GM12878 (cell line): ENCODE measurements around the gene ZNF532. TPM values are rescaled to one million over a fixed set of nuclear protein-coding genes. Genes with fewer than 3 reads are reported as not detected.

ENCODE experiments used
- ATAC-seq: fragments of 200-7000 bp; cut with Tn5 transposase; 3 replicates; pipeline ENCODE4 v1.9.1; 2020; ENCODE audit warnings: mild to moderate bottlenecking, moderate library complexity
- BruUV-seq: library from RNA; stranded (reverse); fragments of 400-500 nt; replicated peaks from 2 replicates; lab custom pipeline; 2021; lab: Mats Ljungman, UMichigan
- CTCF ChIA-PET: fragments of 300-600 bp; sonication (Branson Sonifier 250); formaldehyde crosslinking; extraction: SDS; loops from one replicate; lab custom pipeline; 2021; ENCODE audit warnings: inconsistent platforms; lab: Yijun Ruan, JAX
- POLR2A ChIA-PET: fragments of 350-600 bp; formaldehyde crosslinking; extraction: SDS; loops from one replicate; lab custom pipeline; 2021; ENCODE audit warnings: inconsistent platforms; lab: Charles Lee
- RAD21 ChIA-PET: fragments of 300-600 bp; sonication (Branson Sonifier 250); formaldehyde crosslinking; loops from one replicate; lab custom pipeline; 2023; ENCODE audit warnings: antibody characterized with exemption; ENCODE audit not compliant: unreplicated experiment; lab: Charles Lee
- SMC1A ChIA-PET: fragments of 300-600 bp; sonication (Branson Sonifier 250); formaldehyde crosslinking; loops from one replicate; lab custom pipeline; 2023; ENCODE audit not compliant: unreplicated experiment, uncharacterized antibody; lab: Charles Lee
- DNase-seq: peaks from one replicate; pipeline ENCODE4 v3.0.0-alpha.2; 2011; ENCODE audit warnings: low read depth, low spot score
- FAIRE-seq: peaks from 3 replicates; lab custom pipeline; 2011; peaks lifted over from hg19 to GRCh38; lab: Jason Lieb, UNC
- H2AFZ ChIP-seq: 2 replicates; pipeline ENCODE4 v1.6.0; 2011; ENCODE audit warnings: low read depth, low read length, control low read depth; ENCODE audit not compliant: control insufficient read depth
- H3K27ac ChIP-seq: 2 replicates; pipeline ENCODE4 v1.5.1; 2011; ENCODE audit warnings: control low read depth; ENCODE audit not compliant: control insufficient read depth, insufficient read depth
- H3K27me3 ChIP-seq, 2 experiments: replicated peaks in 1 of 2; 2 replicates each; pipeline versions ENCODE4 v1.6.0 to v1.6.1; 2011; ENCODE audit warnings: low read length in 1 of 2; ENCODE audit not compliant: control insufficient read depth in 2 of 2, insufficient read depth in 2 of 2
- H3K36me3 ChIP-seq, 2 experiments: 2 replicates each; pipeline ENCODE4 v1.5.1; 2011; ENCODE audit warnings: low read length in 1 of 2; ENCODE audit not compliant: control insufficient read depth in 2 of 2, insufficient read depth in 2 of 2
- H3K4me1 ChIP-seq: 2 replicates; pipeline ENCODE4 v1.6.1; 2011; ENCODE audit warnings: mild to moderate bottlenecking, low read length, moderate library complexity, mixed read lengths; ENCODE audit not compliant: control insufficient read depth, insufficient read depth
- H3K4me2 ChIP-seq: 2 replicates; pipeline ENCODE4 v1.6.0; 2011; ENCODE audit warnings: control low read depth; ENCODE audit not compliant: control insufficient read depth, insufficient read depth
- H3K4me3 ChIP-seq: fragments of 200-600 bp; sonication (generic); 2 replicates; pipeline ENCODE4 v1.5.1; 2016
- H3K79me2 ChIP-seq: 2 replicates; pipeline ENCODE4 v1.6.0; 2011; ENCODE audit warnings: low read length; ENCODE audit not compliant: control insufficient read depth, insufficient read depth
- H3K9ac ChIP-seq: 2 replicates; pipeline ENCODE4 v1.8.0; 2011; ENCODE audit warnings: low read length, control low read depth, mixed read lengths; ENCODE audit not compliant: control insufficient read depth, insufficient read depth
- H3K9me3 ChIP-seq: replicated peaks from 3 replicates; pipeline ENCODE4 v1.5.1; 2011; ENCODE audit warnings: mild to moderate bottlenecking, low read length; ENCODE audit not compliant: control insufficient read depth, insufficient read depth
- H4K20me1 ChIP-seq: 2 replicates; pipeline ENCODE4 v1.6.0; 2011; ENCODE audit not compliant: control insufficient read depth, insufficient read depth
- BACH1 ChIP-seq: fragments of 450-650 bp; IDR thresholded peaks from 2 replicates; pipeline ENCODE4 v1.6.1; 2017; ENCODE audit warnings: mild to moderate bottlenecking, borderline replicate concordance
- CBFB ChIP-seq: IDR thresholded peaks from 2 replicates; pipeline ENCODE4 v1.6.1; 2016; ENCODE audit warnings: antibody characterized with exemption, low read depth
- CBX3 ChIP-seq: fragments of 200-600 bp; sonication (generic); IDR thresholded peaks from 2 replicates; pipeline ENCODE4 v1.6.1; 2016; ENCODE audit warnings: low read depth, borderline replicate concordance
- CHD2 ChIP-seq: IDR thresholded peaks from 2 replicates; pipeline ENCODE4 v1.6.1; 2011; ENCODE audit warnings: low read depth, low read length, improper control_type of control experiment, borderline replicate concordance
- CREB1 ChIP-seq: IDR thresholded peaks from 2 replicates; pipeline ENCODE4 v1.6.1; 2012; ENCODE audit warnings: low read depth, mild to moderate bottlenecking, inconsistent platforms
- ETV6 ChIP-seq, 2 experiments: fragments of 450-650 bp in 1 of 2; IDR thresholded peaks in 1 of 2; conservative IDR thresholded peaks in 1 of 2; 2 replicates each; pipeline ENCODE4 v1.6.1; 2014; ENCODE audit warnings: antibody characterized with exemption in 1 of 2, borderline replicate concordance in 1 of 2, low read depth in 1 of 2, mild to moderate bottlenecking in 1 of 2, moderate library complexity in 1 of 2
- EZH2 ChIP-seq: IDR thresholded peaks from 2 replicates; pipeline ENCODE4 v1.6.1; 2012; ENCODE audit warnings: low read depth, mild to moderate bottlenecking, control low read depth, inconsistent platforms, low read length, borderline replicate concordance; ENCODE audit not compliant: control insufficient read depth
- KLF5 ChIP-seq: fragments of 450-650 bp; IDR thresholded peaks from 2 replicates; pipeline ENCODE4 v1.6.1; 2014; ENCODE audit warnings: mild to moderate bottlenecking; ENCODE audit not compliant: partially characterized antibody
- NBN ChIP-seq: fragments of 450-650 bp; IDR thresholded peaks from 2 replicates; pipeline ENCODE4 v1.6.1; 2016
- NFXL1 ChIP-seq: fragments of 450-650 bp; IDR thresholded peaks from 2 replicates; pipeline ENCODE4 v1.6.1; 2017; ENCODE audit warnings: antibody characterized with exemption, mild to moderate bottlenecking, borderline replicate concordance
- NFYB ChIP-seq: IDR thresholded peaks from 2 replicates; pipeline ENCODE4 v1.6.1; 2011; ENCODE audit warnings: low read depth, mild to moderate bottlenecking, low read length, improper control_type of control experiment, moderate library complexity; ENCODE audit not compliant: insufficient read depth
- NR2C1 ChIP-seq: fragments of 450-650 bp; IDR thresholded peaks from 2 replicates; pipeline ENCODE4 v1.6.1; 2017; ENCODE audit warnings: antibody characterized with exemption, mild to moderate bottlenecking, moderate library complexity
- NR2C2 ChIP-seq: IDR thresholded peaks from 2 replicates; pipeline ENCODE4 v1.6.1; 2011; ENCODE audit warnings: borderline replicate concordance, low read depth; ENCODE audit not compliant: control insufficient read depth, insufficient read length
- RUNX3 ChIP-seq: IDR thresholded peaks from 2 replicates; pipeline ENCODE4 v1.6.1; 2012; ENCODE audit warnings: low read length, inconsistent platforms
- SMAD5 ChIP-seq: IDR thresholded peaks from 2 replicates; pipeline ENCODE4 v1.6.1; 2016; ENCODE audit warnings: antibody characterized with exemption, low read depth
- SREBF1 ChIP-seq: IDR thresholded peaks from 2 replicates; pipeline ENCODE4 v1.6.1; 2012; ENCODE audit warnings: mild to moderate bottlenecking, low read length
- STAT3 ChIP-seq: IDR thresholded peaks from 2 replicates; pipeline ENCODE4 v1.6.1; 2011; ENCODE audit warnings: low read depth, low read length, improper control_type of control experiment
- SUPT20H ChIP-seq: IDR thresholded peaks from 2 replicates; pipeline ENCODE4 v1.6.1; 2011; ENCODE audit warnings: low read depth, mild to moderate bottlenecking, low read length, moderate library complexity, borderline replicate concordance; ENCODE audit not compliant: control insufficient read depth
- WGBS: methylation state at CpG from one replicate; pipeline ENCODE4 v1.1.6; 2016; ENCODE audit warnings: low lambda C conversion rate; ENCODE audit not compliant: insufficient replicate concordance, insufficient coverage; ENCODE audit errors: missing lambda C conversion rate; 5-methylcytosine and 5-hydroxymethylcytosine counted together
- in situ Hi-C: fragments of 300-500 bp; cut with MboI; formaldehyde crosslinking; loops from 9 replicates; pipeline ENCODE4 v1.14.3; 2018; ENCODE audit warnings: mixed read lengths
- intact Hi-C: fragments of 100-400 bp; cut with micrococcal nuclease; formaldehyde crosslinking; loops from one replicate; pipeline ENCODE4 v1.14.2; 2022; ENCODE audit not compliant: unreplicated experiment
- polyA plus RNA-seq, 11 experiments: library from polyadenylated mRNA; depleted of rRNA in 4 of 11; unstranded in 6 of 11; stranded (reverse) in 5 of 11; fragments of >200 nt; fragmentation: Nextera tagmentation in 4 of 11; fragmentation: Illumina TruSeq in 1 of 11; extraction: Ambion mirVana in 4 of 11; extraction: Trizol in 1 of 11; gene quantifications; 1 replicate in 1 of 11; 2 replicates in 10 of 11; pipeline versions ENCODE4 v1.2.1 to v1.2.3, GENCODE V29; 2011 to 2016; ENCODE audit warnings: inconsistent platforms in 2 of 11, missing spikeins in 2 of 11, low read depth in 1 of 11
- total RNA-seq, 4 experiments: library from RNA; depleted of rRNA in 3 of 4; stranded (reverse); fragments of >200 nt in 3 of 4; fragmentation: Illumina TruSeq in 1 of 4; extraction: Trizol in 1 of 4; gene quantifications; 2 replicates each; pipeline versions ENCODE4 v1.2.1 to v1.2.3, GENCODE V29; 2013 to 2021
- TF ChIP-seq, protein P1 (sequence below): fragments of 450-650 bp; formaldehyde crosslinking; IDR thresholded peaks from 2 replicates; pipeline ENCODE4 v1.4.0; 2020; ENCODE audit warnings: mild to moderate bottlenecking, moderate library complexity
- TF ChIP-seq, protein P2 (sequence below): fragments of 450-650 bp; formaldehyde crosslinking; IDR thresholded peaks from 2 replicates; pipeline ENCODE4 v1.4.0; 2022; ENCODE audit warnings: mild to moderate bottlenecking, moderate library complexity

The ZNF532 gene
- total and polyA plus RNA-seq, 10 of the 15 experiments (the other 5 are each of a cell fraction or from before 2014, with no cell fraction given) = 0.44 to 3.4 (median 1.4) TPM

DNA sequence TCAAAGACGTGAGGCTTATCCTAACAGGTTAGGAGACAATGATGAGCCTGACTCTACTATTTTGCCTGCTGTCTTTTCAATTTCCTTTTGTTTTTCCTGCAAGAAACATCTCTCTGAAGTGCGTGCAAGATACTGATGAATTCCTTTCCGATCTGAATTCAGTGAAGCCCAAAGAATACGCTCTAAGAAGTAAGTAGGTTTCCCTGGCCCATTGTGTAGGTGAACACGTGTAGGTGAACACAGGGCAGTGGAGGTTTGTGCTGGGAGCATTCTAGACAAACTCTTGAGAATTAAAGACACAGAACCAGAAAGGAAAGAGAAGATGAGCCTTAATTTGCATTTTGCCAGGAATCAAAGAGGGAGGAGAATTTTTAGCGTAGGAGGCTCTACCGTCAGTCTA is 132.0 kb downstream of the ZNF532 start:
- no peak for FAIRE-seq

More for the DNA sequence above, 132.0 kb downstream of the ZNF532 start:
- intact Hi-C loops = no loop called here
- Histone ChIP-seq H3K9ac (no peak overlapping the region), H3K9me3 (no peaks in the 10 kb centered on the region; the same call in 1 of the 3 replicates), H3K79me2 (no peaks in the 10 kb centered on the region), H3K4me1 (peaks cover 18% of the 10 kb centered on the region), H3K4me2 (no peak overlapping the region), H3K27me3 (no peaks in the 10 kb centered on the region), H4K20me1 (no peaks in the 10 kb centered on the region), H3K36me3 (no peaks in the 10 kb centered on the region), H3K27ac (no peak overlapping the region), H3K4me3 (no peak overlapping the region), H2AFZ (no peak overlapping the region)
- in situ Hi-C loops = loop anchor here (25.0 kb wide), 1 partner anchor 891 kb away; the partner anchor contains the start of gene PMAIP1
- ChIA-PET SMC1A (interaction anchor here (1.6 kb wide), 1 partner anchor 214 kb away, joined by 3 read pairs; no protein-coding TSS in a partner anchor), CTCF (no interaction called here), POLR2A (no interaction called here), RAD21 (no interaction called here)
- 90% methylated on average over 7 of the region's 7 CpGs for WGBS
- ATAC-seq (no peak), DNase-seq (no peak)
- BruUV-seq = no TSS peak
- no peak for TF ChIP-seq NFYB
- TF ChIP-seq CBX3 = no peak
- TF ChIP-seq, protein P1, sequence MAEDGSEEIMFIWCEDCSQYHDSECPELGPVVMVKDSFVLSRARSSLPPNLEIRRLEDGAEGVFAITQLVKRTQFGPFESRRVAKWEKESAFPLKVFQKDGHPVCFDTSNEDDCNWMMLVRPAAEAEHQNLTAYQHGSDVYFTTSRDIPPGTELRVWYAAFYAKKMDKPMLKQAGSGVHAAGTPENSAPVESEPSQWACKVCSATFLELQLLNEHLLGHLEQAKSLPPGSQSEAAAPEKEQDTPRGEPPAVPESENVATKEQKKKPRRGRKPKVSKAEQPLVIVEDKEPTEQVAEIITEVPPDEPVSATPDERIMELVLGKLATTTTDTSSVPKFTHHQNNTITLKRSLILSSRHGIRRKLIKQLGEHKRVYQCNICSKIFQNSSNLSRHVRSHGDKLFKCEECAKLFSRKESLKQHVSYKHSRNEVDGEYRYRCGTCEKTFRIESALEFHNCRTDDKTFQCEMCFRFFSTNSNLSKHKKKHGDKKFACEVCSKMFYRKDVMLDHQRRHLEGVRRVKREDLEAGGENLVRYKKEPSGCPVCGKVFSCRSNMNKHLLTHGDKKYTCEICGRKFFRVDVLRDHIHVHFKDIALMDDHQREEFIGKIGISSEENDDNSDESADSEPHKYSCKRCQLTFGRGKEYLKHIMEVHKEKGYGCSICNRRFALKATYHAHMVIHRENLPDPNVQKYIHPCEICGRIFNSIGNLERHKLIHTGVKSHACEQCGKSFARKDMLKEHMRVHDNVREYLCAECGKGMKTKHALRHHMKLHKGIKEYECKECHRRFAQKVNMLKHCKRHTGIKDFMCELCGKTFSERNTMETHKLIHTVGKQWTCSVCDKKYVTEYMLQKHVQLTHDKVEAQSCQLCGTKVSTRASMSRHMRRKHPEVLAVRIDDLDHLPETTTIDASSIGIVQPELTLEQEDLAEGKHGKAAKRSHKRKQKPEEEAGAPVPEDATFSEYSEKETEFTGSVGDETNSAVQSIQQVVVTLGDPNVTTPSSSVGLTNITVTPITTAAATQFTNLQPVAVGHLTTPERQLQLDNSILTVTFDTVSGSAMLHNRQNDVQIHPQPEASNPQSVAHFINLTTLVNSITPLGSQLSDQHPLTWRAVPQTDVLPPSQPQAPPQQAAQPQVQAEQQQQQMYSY (CRISPR knock-in tag) = no peak
- TF ChIP-seq NR2C1 = no peak
- TF ChIP-seq KLF5 = no peak
- no peak for TF ChIP-seq SMAD5
- TF ChIP-seq, protein P2, sequence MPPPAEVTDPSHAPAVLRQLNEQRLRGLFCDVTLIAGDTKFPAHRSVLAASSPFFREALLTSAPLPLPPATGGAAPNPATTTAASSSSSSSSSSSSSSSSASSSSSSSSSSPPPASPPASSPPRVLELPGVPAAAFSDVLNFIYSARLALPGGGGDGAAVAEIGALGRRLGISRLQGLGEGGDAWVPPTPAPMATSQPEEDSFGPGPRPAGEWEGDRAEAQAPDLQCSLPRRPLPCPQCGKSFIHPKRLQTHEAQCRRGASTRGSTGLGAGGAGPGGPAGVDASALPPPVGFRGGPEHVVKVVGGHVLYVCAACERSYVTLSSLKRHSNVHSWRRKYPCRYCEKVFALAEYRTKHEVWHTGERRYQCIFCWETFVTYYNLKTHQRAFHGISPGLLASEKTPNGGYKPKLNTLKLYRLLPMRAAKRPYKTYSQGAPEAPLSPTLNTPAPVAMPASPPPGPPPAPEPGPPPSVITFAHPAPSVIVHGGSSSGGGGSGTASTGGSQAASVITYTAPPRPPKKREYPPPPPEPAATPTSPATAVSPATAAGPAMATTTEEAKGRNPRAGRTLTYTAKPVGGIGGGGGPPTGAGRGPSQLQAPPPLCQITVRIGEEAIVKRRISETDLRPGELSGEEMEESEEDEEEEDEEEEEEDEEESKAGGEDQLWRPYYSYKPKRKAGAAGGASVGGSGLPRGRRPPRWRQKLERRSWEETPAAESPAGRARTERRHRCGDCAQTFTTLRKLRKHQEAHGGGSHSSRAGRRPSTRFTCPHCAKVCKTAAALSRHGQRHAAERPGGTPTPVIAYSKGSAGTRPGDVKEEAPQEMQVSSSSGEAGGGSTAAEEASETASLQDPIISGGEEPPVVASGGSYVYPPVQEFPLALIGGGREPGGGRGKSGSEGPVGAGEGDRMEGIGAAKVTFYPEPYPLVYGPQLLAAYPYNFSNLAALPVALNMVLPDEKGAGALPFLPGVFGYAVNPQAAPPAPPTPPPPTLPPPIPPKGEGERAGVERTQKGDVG (CRISPR knock-in tag) = no peak
- TF ChIP-seq BACH1 = no peak
- TF ChIP-seq SUPT20H = no peak
- no peak for TF ChIP-seq CREB1
- TF ChIP-seq NR2C2 = no peak
- no peak for TF ChIP-seq CBFB
- no peak for TF ChIP-seq STAT3
- TF ChIP-seq NFXL1 = no peak
- no peak for TF ChIP-seq NBN
- no peak for TF ChIP-seq ETV6 (conservative IDR thresholded peaks at IDR 0.05 in 1 of 2, IDR thresholded peaks at IDR 0.05 in 1 of 2; ENCODE audit: borderline replicate concordance in 1 of 2, low read depth in 1 of 2)
- TF ChIP-seq RUNX3 = no peak
- TF ChIP-seq CHD2 = no peak
- no peak for TF ChIP-seq SREBF1
- TF ChIP-seq EZH2 = no peak
- TF ChIP-seq, all 136 proteins: peak for 0
